Measurements from ENCODE around the gene MRGPRE.
"Not testable (repeated sequence)": the region's sequence is repeated elsewhere in the genome, so short reads cannot be mapped to it uniquely, and the experiment has no call there.

Gene MRGPRE, protein sequence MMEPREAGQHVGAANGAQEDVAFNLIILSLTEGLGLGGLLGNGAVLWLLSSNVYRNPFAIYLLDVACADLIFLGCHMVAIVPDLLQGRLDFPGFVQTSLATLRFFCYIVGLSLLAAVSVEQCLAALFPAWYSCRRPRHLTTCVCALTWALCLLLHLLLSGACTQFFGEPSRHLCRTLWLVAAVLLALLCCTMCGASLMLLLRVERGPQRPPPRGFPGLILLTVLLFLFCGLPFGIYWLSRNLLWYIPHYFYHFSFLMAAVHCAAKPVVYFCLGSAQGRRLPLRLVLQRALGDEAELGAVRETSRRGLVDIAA

DNA sequence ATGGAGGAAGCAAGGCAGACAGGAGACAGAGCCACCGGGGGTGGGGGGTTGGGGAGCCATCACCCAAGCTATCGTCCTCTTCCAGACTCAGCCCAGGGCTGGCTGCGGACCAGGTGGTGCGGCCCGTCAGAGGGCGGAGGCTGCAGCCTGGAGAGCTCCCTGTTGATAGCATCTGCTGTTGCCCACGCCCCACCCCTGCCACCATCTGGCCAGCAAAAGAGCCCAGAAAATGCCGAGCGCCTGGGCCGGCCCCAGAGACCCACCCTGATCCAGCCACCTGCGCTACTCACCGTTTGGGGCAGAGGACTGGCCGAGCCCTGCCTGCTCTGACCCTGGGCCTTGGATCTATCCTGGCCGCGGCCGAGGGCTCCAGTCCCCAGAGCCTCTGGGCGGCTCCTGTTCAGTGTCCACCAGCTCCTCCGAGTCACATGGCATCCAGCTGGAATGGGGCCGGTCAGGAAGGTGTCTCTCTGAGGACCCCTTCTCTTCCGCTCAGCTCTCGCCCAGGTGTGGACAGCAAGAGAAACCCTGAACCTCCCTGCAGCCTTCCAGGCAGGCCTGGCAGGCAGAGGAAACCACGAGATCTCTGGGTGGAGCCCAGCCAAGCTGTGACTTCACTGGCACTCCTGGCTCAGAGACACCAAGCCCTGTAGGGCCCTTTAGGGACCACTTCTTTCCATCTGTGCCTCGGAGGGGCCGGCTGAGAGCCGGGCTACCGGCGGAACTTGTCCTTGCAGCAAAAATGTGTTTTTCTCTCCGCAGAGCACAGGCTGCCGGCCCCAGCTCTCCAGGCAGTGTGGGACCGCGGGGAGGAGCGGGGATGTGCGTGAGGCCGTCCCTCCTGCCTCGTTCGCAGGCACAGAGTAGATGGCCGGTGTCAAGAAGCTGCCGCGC is at the start of gene MRGPRE:
MRGPRE (minus strand) TSS at position 567 of the 894 bp plus-strand sequence. CDS start 3,618 bp downstream, outside the sequence.
- no peak for DNase-seq (ENCODE audit: low read depth)

DNA sequence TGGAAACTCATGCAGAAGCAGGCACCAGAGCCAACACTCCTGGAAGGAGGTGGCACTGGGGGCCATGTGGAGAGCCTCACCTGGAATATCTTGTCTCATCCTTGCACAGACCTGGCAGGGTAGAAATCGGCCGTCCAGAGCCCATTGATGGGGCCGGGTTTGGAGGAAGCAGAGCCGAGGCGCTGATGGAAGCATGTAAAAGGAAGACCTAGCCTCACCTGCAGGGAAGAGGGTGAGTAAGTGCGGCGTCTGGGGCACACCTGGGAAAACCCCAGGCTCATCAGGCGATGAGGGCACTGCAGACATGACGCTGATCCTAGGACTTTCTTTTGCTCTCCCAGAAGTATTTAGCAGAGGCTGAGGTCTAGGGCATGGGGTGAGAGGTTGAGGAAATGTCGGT is 48.9 kb upstream of the MRGPRE start:
- not testable (repeated sequence) for DNase-seq (ENCODE audit: low read depth)

DNA sequence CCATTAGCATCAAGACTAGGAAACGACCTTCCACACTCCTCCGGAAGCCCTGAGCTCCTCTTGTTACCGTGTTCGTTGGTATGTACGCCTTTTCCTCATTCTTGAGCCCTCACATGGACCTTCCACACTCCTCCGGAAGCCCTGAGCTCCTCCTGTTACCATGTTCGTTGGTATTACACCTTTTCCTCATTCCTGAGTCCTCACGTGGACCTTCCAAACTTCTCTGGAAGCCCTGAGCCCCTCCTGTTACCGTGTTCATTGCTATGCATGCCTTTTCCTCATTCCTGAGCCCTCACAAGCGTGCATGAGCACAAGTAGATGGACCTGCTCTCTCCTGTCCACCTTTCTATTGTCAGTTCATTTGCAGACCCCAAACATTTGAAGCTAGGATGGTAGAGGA is 48.4 kb upstream of the MRGPRE start:
- DNase-seq (ENCODE audit: low read depth), result not testable (repeated sequence)

DNA sequence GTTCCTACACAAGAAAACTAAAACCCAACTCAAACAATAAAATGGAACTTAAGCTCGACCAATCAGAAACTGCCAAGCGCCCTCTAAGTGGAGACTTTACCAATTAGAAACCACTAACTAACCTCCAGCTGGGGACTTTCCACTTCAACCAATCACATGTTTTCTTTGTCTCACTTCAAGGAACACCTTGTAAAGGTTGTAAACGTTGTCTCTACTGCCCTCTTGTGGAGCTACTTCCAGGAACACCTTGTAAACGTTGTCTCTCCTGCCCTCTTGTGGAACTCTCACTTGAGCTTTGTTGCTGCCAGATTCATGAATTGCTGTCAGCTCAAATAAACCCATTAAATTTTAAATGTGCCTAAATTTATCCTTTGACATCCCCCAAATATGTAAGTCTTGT is 46.7 kb upstream of the MRGPRE start:
- DNase-seq (ENCODE audit: low read depth), result not testable (repeated sequence)

DNA sequence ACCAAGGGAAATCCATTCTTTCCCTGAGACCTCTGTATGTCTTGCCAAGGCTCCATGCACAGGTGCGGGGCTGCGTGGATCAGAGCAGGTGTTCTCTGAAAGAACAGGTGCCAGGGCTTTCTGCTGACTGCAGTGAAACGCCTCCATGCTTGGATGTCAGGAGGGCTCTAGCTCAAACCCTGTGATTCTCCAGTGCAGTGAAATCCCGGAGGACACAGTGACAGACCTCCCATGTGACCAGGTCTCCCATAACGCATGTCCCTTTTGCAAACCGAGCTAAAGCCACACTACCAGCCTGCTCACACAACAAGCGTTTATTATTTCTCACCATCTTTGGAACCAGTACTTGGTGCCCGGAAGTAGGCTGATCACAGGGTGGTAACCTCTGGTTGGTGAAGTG is 41.4 kb upstream of the MRGPRE start:
- DNase-seq (ENCODE audit: low read depth), result not testable (repeated sequence)

DNA sequence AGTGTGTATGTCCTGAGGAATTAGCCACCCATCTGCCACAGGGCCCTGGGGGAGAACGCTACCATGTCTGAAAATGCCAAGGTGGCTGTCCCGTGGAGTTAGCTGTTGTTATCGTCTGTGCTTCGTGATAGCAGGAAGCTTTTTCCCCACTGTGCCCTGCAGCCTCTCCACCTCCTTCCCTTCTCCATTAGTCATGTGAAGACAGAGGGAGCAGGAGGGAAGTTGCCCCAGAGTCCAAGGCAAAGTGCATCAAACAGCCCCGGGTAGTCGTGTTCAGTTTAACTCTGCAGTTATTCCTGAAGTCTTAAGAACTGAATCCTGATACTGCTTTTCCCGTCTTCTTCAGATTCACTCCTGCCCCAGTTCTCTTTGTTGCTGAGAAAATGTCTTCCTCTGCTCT is 30.3 kb upstream of the MRGPRE start:
- not testable (repeated sequence) for DNase-seq (ENCODE audit: low read depth)

DNA sequence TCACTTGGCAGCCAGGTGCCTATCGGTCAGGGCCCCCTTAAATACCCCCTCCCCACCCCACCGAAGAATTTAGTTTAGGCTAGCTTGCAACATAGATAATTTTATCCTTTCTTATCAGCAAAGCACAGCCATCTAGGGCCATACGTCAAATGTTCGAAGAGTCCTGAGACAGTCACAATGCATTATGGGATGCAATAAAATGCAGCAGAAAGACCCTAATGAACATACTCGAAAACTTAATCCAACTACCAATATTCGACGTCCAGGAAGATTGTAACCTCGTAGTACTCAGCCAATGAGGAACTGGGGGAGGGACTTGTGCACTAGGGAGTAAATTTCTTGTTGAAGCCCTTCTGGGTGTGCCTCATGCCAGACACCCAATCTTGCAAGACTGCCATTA is 29.6 kb upstream of the MRGPRE start:
- not testable (repeated sequence) for DNase-seq (ENCODE audit: low read depth)

DNA sequence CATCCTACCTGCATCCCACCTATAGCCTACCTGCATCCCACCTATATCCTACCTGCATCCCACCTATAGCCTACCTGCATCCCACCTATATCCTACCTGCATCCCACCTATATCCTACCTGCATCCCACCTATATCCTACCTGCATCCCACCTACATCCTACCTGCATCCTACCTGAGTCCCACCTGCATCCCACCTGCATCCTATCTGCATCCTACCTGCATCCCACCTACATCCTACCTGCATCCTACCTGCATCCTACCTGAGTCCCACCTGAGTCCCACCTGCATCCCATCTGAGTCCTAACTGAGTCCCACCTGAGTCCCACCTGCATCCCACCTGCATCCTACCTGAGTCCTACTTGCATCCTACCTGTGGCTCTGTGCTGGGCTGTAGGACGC is 25.3 kb upstream of the MRGPRE start:
- DNase-seq (ENCODE audit: low read depth), result not testable (repeated sequence)

DNA sequence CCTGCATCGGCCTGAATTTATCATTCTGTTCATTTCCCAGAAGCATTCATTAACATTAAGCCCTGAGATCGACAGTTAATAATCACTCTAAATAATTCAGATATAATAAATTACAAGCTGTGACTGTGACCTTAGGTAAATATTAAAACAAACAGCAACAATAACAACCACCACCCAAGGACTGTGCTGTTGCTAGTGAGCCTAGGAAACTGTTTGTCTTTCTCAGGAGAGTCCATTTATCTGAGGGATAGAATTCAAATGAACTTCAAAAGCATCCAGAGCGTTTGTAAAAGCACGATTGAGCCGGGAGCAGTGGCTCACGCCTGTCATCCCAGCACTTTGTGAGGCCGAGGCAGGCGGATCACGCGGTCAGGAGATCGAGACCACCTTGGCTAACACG is 23.0 kb upstream of the MRGPRE start:
- not testable (repeated sequence) for DNase-seq (ENCODE audit: low read depth)

DNA sequence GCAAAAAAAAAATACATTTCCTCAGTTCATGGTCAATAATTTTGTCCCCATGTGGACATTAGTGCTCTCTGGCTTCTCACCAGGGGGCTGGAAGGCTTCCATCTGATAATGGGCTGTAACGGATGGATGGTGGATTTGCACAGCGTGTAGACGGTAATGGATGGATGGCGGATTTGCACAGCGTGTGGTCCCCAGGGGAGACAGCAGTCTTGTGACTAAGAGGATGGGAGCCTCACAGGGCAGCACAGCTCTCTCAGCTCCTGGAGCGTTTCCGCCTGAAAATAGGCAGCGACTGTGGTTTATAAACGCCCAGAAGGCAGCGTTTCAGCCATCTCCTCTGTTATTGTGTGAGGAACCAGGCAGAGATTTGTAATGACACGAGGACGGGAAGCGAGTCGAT is 22.6 kb upstream of the MRGPRE start:
- not testable (repeated sequence) for DNase-seq (ENCODE audit: low read depth)

DNA sequence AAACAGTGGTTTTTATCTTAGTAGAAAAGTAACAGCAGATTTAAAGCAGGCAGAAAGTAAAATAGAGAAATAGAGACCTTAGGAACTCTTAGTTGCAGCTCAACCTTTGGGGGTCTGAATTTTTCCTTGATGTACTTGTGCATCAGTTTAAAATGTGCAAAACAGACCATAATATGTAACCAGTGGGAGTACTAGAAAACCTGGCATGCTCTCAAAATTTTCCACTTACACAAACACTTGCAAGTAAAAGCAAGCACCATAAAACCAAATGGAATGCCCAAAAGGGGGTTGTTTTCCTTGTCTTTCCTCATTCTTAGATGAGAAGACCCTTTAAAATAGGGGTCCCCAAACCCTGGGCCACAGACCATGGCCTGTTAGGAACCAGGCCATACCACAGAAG is 12.9 kb upstream of the MRGPRE start:
- no peak for DNase-seq (ENCODE audit: low read depth)

DNA sequence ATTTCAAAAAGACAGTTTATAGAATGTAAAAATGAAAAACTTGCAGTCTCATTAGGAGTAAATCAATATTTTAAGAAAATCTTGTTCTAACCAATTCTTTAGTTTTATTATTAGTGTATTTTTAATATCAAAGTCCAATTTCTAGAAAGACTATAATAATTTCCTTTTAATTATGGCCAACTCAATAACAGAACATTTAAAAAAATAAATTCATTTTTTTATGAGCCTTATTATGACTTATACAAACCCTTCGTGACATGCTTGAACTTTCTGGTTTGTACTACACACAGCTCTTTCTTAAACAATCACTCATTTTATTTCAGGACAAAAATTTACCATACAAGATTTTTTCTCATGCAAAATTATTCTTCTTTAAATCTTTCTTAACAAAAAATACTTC is 11.7 kb upstream of the MRGPRE start:
- DNase-seq (ENCODE audit: low read depth), result no peak

DNA sequence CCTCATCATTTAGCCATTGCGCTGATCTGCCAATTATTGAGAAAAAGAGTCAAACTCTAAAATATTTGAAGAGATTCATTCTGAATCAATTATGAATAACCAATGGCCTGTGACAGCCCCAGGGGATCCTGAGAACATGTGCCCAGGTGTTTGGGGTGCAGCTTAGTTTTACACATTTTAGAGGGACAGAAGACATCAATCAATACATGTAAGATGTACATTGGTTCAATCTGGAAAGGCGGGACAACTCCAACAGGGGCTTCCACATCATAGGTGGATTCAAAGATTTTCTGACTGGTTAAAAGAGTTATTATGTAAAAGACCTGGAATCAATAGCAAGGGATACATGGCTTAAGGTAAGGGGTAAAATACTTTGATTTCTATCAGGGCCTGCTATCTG is 4.9 kb upstream of the MRGPRE start:
- DNase-seq (ENCODE audit: low read depth), result no peak

DNA sequence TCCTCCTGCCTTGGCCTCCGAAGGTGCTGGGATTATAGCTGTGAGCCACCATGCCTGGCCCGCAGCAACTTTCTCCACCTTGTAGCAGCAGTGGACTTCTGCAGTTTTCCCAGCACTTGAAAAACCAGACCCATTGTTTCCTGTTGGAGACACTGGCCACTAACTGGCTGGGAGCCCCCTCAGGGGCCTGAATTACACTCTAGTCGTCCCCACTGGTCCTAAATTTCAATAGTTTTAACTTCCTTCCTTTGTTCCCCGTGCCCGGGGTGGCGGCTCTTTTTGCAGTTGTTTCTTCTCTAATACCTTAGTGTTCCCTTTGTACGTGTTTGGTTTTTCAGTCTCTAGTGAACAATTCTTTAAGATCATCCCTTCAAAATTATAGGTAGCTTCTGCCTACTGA is 2.6 kb upstream of the MRGPRE start:
- DNase-seq (ENCODE audit: low read depth), result no peak

DNA sequence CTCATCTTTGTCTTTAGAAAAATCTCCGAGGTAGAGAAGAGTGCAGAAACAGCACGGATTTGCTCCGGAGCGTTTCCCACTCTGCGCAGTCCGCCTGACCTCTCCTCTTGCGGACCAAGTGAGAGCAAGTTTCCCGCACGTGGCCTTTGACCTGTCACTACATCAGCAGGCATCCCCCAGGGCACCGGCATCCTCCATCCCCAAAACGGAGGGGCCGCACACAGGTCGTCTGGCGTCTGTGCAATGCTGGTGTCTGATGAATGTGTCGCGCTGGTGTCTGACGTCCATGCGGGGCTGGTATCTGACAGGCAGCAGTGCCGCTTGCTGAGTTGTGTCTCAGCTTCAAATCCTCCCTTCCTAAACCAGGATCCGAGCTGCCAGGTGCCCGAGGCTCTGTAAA is 739 bp upstream of the MRGPRE start:
- DNase-seq (ENCODE audit: low read depth), result no peak

DNA sequence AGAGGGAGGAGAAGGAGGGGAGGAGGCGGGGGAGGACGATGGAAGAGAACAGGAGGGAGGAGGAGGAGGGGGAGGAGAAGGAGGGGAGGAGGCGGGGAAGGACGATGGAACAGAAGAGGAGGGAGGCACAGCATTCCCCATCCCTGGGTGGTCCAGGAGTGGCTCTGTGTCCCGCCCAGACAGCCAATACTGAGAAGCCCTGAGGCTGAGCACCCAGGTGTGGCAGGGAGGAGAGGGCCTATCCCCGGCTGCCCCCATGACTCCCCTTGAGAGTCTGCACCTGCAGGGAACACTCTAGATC is 717 bp downstream of the MRGPRE start:
- no peak for DNase-seq (ENCODE audit: low read depth)

DNA sequence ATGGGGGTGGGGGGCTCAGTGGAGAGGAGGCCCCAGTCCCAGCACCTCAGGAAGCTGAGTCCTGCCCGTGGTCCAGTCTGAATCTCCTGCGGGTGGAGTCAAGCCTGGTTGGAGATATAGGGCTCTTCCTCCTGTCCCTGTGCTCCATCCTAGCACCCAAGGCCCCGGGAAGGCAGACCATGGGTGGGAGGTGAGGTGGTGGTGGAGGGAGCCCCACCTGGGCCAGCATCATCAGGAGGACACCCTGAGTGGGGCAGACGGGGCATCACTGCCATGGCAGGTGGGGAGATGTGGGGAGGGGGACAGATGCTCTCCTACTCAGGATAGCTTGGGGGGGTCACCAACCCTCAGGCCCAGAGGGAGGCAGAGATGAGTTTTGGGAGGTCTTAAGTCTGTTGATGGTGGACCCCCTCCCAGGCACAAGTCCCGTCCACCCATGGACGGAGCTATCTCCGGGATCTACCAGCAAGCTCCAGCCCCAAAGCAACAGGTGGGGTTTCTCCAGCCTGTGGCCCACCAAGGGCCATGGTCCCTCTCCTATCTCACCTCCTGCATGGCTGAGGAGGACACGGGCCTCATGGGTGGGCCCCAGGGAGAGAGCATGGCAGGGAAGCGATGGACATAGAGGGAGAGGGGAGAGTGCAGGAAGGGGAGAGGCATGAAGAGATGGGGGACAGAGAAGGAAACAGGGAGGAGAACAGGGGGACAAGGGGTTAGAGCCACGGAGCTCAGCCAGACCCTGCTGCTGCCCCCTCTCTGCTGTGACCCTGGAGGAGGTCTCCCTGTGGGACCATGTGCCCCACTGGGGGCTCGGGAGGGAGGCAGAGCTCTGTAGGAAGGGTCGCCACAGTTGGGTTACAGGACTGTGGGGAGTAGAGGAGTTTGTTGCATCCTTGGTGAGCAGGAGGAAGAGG is 1.3 kb downstream of the MRGPRE start:
- DNase-seq (ENCODE audit: low read depth), result no peak

DNA sequence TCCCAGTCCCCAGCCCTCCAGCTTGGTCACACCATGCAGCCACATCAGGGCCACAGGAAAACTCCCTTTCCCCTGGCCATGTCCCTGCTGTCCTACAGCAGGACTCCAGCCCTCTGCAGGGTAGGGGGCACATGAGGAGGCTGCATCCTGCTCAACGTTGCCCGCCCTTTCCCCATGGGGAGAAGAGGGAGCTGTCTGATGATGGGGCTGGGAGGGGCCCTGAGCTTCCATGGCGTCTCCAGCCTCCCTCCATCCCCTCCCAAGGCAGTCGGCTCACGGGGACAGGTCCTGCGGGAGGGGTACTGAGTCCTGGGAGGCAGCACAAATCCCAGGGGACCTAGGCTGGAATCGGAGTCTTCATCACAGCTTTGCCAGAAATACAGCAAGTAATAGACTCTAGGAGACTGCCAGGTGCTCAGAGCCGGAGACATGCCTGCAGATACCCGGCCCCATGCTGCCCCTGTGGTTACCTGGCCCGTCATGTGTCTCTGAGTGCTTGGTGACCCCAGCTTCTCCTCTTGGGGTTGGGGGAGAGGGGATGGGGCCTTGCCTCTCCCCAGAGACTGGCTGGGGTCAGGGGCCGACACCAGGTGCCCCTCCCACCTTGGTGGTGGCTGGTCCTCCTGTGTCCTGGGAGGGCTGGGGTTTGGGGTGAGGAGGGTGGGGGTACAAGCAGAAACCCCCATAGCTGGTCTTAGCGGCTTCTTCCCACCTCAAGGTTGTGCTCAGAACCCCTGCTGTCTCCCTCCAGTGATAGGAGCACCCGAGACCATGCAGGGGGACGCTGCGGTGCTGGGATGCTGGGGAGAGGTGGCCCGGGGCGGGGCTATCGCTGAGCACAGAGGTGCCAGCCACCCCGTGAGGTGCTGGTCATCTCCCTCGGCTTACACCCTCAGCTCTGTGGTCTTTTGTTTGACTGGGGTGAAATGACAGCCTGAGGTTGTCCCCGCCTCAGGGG is 2.3 kb downstream of the MRGPRE start:
- DNase-seq (ENCODE audit: low read depth), result no peak

DNA sequence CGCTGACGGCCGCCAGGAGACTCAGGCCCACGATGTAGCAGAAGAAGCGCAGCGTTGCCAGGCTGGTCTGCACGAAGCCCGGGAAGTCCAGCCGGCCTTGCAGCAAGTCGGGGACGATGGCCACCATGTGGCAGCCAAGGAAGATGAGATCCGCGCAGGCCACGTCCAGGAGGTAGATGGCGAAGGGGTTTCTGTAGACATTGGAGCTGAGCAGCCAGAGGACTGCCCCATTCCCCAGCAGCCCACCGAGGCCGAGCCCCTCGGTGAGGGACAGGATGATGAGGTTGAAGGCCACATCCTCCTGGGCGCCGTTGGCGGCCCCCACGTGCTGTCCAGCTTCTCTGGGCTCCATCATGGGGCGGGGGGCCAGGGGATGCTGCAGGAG is 3.8 kb downstream of the MRGPRE start:
- DNase-seq (ENCODE audit: low read depth), result no peak

DNA sequence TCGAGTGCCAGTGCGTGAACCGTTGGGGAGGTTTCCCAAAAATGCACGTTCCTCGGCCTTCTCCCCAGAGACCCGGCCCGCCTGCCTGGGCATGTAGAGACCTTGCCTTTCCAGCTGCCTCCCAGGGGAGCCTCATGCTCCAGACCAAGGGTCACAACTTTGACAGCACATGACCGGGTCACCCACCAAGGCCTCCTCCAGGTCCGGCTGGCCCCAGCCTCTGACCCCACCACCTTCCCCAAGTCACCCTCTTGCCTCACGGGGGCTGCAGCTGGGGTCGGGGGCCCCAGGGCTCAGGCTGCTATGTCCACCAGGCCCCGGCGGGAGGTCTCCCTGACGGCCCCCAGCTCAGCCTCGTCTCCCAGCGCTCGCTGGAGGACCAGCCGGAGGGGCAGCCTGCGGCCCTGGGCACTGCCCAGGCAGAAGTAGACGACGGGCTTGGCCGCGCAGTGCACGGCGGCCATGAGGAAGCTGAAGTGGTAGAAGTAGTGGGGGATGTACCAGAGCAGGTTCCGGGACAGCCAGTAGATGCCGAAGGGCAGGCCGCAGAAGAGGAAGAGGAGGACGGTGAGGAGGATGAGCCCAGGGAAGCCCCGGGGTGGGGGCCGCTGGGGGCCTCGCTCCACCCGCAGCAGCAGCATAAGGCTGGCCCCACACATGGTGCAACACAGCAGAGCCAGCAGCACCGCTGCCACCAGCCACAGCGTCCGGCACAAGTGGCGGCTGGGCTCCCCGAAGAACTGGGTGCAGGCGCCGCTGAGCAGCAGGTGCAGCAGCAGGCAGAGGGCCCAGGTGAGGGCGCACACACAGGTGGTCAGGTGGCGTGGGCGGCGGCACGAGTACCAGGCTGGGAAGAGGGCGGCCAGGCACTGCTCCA is 4.4 kb downstream of the MRGPRE start:
- no peak for DNase-seq (ENCODE audit: low read depth)

Measured in GM04503 (cell line).